K562 (cell line): ENCODE results near the gene HOXB1. TPM values are rescaled to one million over a fixed set of nuclear protein-coding genes. Genes with fewer than 3 reads are reported as not detected.
A peak's percentile ranks its signal among the peaks of the same experiment; 100 is the strongest.

Experiments used
- ADNP ChIP-seq: fragments of 200-800 bp; sonication (Bioruptor generic); IDR thresholded peaks from 2 replicates; pipeline ENCODE4 v1.6.1; 2016; ENCODE audit warnings: missing genetic modification characterization, missing compliant biosample characterization
- ASH1L ChIP-seq: fragments of 450-650 bp; IDR thresholded peaks from 2 replicates; pipeline ENCODE4 v1.6.1; 2018; ENCODE audit warnings: borderline replicate concordance, mild to moderate bottlenecking, low read depth; ENCODE audit not compliant: partially characterized antibody
- CEBPG ChIP-seq, 3 experiments: fragments of 200-800 bp in 1 of 3; sonication (Bioruptor generic) in 1 of 3; sonication (generic) in 1 of 3; formaldehyde crosslinking in 1 of 3; IDR thresholded peaks in 2 of 3; conservative IDR thresholded peaks in 1 of 3; 2 replicates each; pipeline versions ENCODE4 v1.6.1 to v1.8.0; 2016 to 2022; ENCODE audit warnings: missing compliant biosample characterization in 2 of 3, missing genetic modification characterization in 2 of 3, mild to moderate bottlenecking in 1 of 3, missing genetic modification reagents in 1 of 3
- RAD21 ChIP-seq, 2 experiments: fragments of 250-450 bp in 1 of 2; fragments of 450-650 bp in 1 of 2; sonication (Bioruptor Pico) in 1 of 2; formaldehyde crosslinking in 1 of 2; IDR thresholded peaks in 1 of 2; conservative IDR thresholded peaks in 1 of 2; 2 replicates each; pipeline versions ENCODE4 v1.4.0 to v1.8.0; 2020 to 2022; ENCODE audit warnings: mild to moderate bottlenecking in 2 of 2, moderate library complexity in 1 of 2
- TFAM ChIP-seq: fragments of 250-450 bp; sonication (Bioruptor Pico); conservative IDR thresholded peaks from 2 replicates; pipeline ENCODE4 v1.5.0; 2021; ENCODE audit warnings: mild to moderate bottlenecking, moderate library complexity
- ZNF318 ChIP-seq, 2 experiments: fragments of 450-650 bp; IDR thresholded peaks; 2 replicates each; pipeline ENCODE4 v1.6.1; 2016; ENCODE audit warnings: mild to moderate bottlenecking in 2 of 2, borderline replicate concordance in 1 of 2, low read depth in 1 of 2, moderate library complexity in 1 of 2
- ZNF384 ChIP-seq: IDR thresholded peaks from 2 replicates; pipeline ENCODE4 v1.6.1; 2012; ENCODE audit warnings: low read depth, low read length, improper control_type of control experiment
- polyA plus RNA-seq, 8 experiments: library from polyadenylated mRNA; depleted of rRNA in 4 of 8; stranded (reverse) in 5 of 8; unstranded in 3 of 8; fragments of >200 nt; fragmentation: Nextera tagmentation in 2 of 8; fragmentation: Illumina TruSeq in 1 of 8; extraction: Ambion mirVana in 2 of 8; extraction: Trizol in 1 of 8; gene quantifications; 2 replicates each; pipeline versions ENCODE4 v1.2.1 to v1.2.3, GENCODE V29; 2011 to 2014; ENCODE audit warnings: inconsistent platforms in 1 of 8, missing spikeins in 1 of 8
- total RNA-seq, 7 experiments: library from RNA; depleted of rRNA in 6 of 7; stranded (reverse); fragments of >200 nt in 6 of 7; fragmentation: Illumina TruSeq in 2 of 7; extraction: Trizol in 2 of 7; gene quantifications; 2 replicates each; pipeline versions ENCODE4 v1.2.1 to v1.2.3, GENCODE V29; 2011 to 2021; ENCODE audit warnings: low replicate concordance in 1 of 7
- TF ChIP-seq, protein P1 (sequence below): fragments of 450-650 bp; formaldehyde crosslinking; IDR thresholded peaks from 2 replicates; pipeline ENCODE4 v1.4.0; 2020; ENCODE audit warnings: mild to moderate bottlenecking, moderate library complexity

Gene HOXB1
- total and polyA plus RNA-seq, 9 of the 15 experiments (the other 6 are each of a cell fraction or from before 2014, with no cell fraction given), result 0.04 TPM; not detected in 8

DNA sequence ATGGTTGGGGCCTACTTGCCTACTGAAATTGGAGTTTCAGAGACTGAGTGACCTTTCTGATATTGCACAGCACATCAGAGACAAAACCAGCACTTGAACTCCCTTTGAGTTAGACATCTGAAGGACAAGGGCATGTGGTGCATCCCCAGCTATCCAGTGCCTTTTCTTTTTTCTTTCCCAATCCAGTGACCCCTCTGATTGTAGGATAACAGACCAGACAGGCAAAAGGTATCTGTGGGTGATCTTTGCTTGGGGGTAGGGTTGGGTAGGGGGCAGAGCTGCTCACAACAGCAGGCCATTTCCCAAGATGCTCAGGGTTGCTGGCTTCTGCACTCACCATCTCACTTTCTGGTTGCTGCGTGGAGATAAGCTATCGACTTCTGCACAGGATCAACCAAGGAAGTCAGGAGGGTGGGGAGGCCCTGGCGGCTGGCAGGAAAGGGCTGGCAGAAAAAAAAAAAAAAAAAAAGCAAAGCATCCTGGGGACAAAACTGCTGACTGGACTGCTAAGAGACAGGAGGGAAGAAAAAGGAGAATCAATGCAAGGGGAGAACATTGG, 42.2 kb downstream of the HOXB1 start (continued):
- TF ChIP-seq ZNF318 (IDR thresholded peaks at IDR 0.05; ENCODE audit: borderline replicate concordance in 1 of 2, low read depth in 1 of 2), result no peak
- no peak for TF ChIP-seq TFAM (CRISPR knock-in tag)
- TF ChIP-seq ASH1L, result no peak
- TF ChIP-seq RAD21 (CRISPR knock-in tag; conservative IDR thresholded peaks at IDR 0.05 in 1 of 2, IDR thresholded peaks at IDR 0.05 in 1 of 2), result peak in 1 of 2 experiments; percentile 15; a peak in 2 of 4 replicates
- TF ChIP-seq ADNP (tag), result 0 out of 2 replicates have a peak, but pooled peaks have one; percentile 40
- TF ChIP-seq CEBPG (CRISPR knock-in tag; IDR thresholded peaks at IDR 0.05), result no peak
- no peak for TF ChIP-seq CEBPG (tag; conservative IDR thresholded peaks at IDR 0.05 in 1 of 2, IDR thresholded peaks at IDR 0.05 in 1 of 2)
- TF ChIP-seq, protein P1, sequence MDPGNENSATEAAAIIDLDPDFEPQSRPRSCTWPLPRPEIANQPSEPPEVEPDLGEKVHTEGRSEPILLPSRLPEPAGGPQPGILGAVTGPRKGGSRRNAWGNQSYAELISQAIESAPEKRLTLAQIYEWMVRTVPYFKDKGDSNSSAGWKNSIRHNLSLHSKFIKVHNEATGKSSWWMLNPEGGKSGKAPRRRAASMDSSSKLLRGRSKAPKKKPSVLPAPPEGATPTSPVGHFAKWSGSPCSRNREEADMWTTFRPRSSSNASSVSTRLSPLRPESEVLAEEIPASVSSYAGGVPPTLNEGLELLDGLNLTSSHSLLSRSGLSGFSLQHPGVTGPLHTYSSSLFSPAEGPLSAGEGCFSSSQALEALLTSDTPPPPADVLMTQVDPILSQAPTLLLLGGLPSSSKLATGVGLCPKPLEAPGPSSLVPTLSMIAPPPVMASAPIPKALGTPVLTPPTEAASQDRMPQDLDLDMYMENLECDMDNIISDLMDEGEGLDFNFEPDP (CRISPR knock-in tag), result no peak
- TF ChIP-seq ZNF384, result peak; percentile 99
